ENCODE measurements around the gene SOX5.

DNA sequence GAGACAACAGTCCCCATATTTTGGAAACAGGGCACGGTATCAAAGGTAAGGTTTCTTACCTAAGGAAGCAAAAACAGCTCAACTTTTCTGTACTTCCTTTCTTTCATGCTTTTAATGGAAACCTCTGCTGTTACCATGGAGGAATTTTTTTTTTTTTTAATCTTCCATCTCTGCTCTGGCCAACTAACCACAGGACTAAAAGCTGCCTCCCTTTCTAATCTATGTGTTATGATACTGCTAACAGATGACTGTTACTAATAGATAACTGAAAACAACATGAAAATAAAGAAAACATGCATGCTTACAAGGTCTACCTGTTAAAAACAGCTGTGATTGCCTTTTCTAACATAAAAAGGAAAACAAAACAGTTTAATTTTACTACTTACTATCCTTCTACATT lies 168.4 kb downstream of the SOX5 start:
- TF ChIP-seq, protein P1, sequence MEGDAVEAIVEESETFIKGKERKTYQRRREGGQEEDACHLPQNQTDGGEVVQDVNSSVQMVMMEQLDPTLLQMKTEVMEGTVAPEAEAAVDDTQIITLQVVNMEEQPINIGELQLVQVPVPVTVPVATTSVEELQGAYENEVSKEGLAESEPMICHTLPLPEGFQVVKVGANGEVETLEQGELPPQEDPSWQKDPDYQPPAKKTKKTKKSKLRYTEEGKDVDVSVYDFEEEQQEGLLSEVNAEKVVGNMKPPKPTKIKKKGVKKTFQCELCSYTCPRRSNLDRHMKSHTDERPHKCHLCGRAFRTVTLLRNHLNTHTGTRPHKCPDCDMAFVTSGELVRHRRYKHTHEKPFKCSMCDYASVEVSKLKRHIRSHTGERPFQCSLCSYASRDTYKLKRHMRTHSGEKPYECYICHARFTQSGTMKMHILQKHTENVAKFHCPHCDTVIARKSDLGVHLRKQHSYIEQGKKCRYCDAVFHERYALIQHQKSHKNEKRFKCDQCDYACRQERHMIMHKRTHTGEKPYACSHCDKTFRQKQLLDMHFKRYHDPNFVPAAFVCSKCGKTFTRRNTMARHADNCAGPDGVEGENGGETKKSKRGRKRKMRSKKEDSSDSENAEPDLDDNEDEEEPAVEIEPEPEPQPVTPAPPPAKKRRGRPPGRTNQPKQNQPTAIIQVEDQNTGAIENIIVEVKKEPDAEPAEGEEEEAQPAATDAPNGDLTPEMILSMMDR (IDR thresholded peaks at IDR 0.05 in 2 of 3, conservative IDR thresholded peaks at IDR 0.05 in 1 of 3; ENCODE audit: borderline replicate concordance in 1 of 3, insufficient read depth in 1 of 3, low read depth in 2 of 3, low read length in 2 of 3): no peak
- TF ChIP-seq POLR2AphosphoS5 (IDR thresholded peaks at IDR 0.05; ENCODE audit: low read depth, low read length) (no peak), EZH2phosphoT487 (IDR thresholded peaks at IDR 0.05; ENCODE audit: borderline replicate concordance) (no peak), POLR2A (IDR thresholded peaks at IDR 0.05; ENCODE audit: borderline replicate concordance, extremely low read depth, insufficient read depth, insufficient read length) (no peak), RAD21 (IDR thresholded peaks at IDR 0.05; ENCODE audit: low read depth) (no peak), SIN3A (IDR thresholded peaks at IDR 0.05; ENCODE audit: low read depth) (no peak), FOSL1 (IDR thresholded peaks at IDR 0.05; ENCODE audit: low read depth) (no peak), SP1 (IDR thresholded peaks at IDR 0.05; ENCODE audit: low read depth) (no peak)
